Activated effector memory CD4-positive, alpha-beta T cell treated with Interleukin-2 at 50 U/mL for 16 hours (primary cell): ENCODE data around the gene CCDC127.

Experiments used
- DNase-seq: peaks from one replicate; pipeline ENCODE4 v3.0.0-alpha.2; 2020

Gene CCDC127

GRCh38 chr5:188488-189481 is 29.2 kb downstream of the CCDC127 start:
- DNase-seq = peak; percentile 79

GRCh38 chr5:187617-188451 is 30.1 kb downstream of the CCDC127 start:
- no peak for DNase-seq

- DNase-seq = no peak
Observed at GRCh38 chr5:187042-187431, 30.9 kb downstream of the CCDC127 start.

GRCh38 chr5:186091-187041 is 31.6 kb downstream of the CCDC127 start:
- DNase-seq = no peak

- DNase-seq = no peak
Observed at GRCh38 chr5:185095-186070, 32.6 kb downstream of the CCDC127 start.

- DNase-seq = no peak
Observed at GRCh38 chr5:184471-184870, 33.5 kb downstream of the CCDC127 start.

- DNase-seq = no peak
Observed at GRCh38 chr5:182126-182525, 35.8 kb downstream of the CCDC127 start.

- DNase-seq = no peak
Observed at GRCh38 chr5:181566-181965, 36.4 kb downstream of the CCDC127 start.

GRCh38 chr5:181160-181559 is 36.8 kb downstream of the CCDC127 start:
- no peak for DNase-seq

GRCh38 chr5:180286-180918 is 37.6 kb downstream of the CCDC127 start:
- no peak for DNase-seq

GRCh38 chr5:179401-179800 is 38.6 kb downstream of the CCDC127 start:
- DNase-seq = no peak

GRCh38 chr5:178110-178509 is 39.8 kb downstream of the CCDC127 start:
- no peak for DNase-seq

GRCh38 chr5:176296-176823 is 41.6 kb downstream of the CCDC127 start:
- DNase-seq = no peak

GRCh38 chr5:174876-175465 is 43.0 kb downstream of the CCDC127 start:
- DNase-seq = no peak

- DNase-seq = no peak
Observed at GRCh38 chr5:174291-174600, 43.7 kb downstream of the CCDC127 start.

GRCh38 chr5:173392-174290 is 44.3 kb downstream of the CCDC127 start:
- DNase-seq = no peak

- no peak for DNase-seq
Observed at GRCh38 chr5:172841-173251, 45.1 kb downstream of the CCDC127 start.

- DNase-seq = no peak
Observed at GRCh38 chr5:172421-172820, 45.5 kb downstream of the CCDC127 start.

GRCh38 chr5:171801-172331 is 46.1 kb downstream of the CCDC127 start:
- no peak for DNase-seq
